Osteocyte (in vitro differentiated cells): ENCODE measurements around the gene IL31. TPM values are rescaled to one million over a fixed set of nuclear protein-coding genes. Genes with fewer than 3 reads are reported as not detected.
A peak's percentile ranks its signal among the peaks of the same experiment; 100 is the strongest.
"Not testable (repeated sequence)": the region's sequence is repeated elsewhere in the genome, so short reads cannot be mapped to it uniquely, and the experiment has no call there.

Experiments
- DNase-seq: peaks from one replicate; pipeline ENCODE4 v3.0.0; 2021; ENCODE audit warnings: mixed read lengths; ENCODE audit not compliant: unreplicated experiment; ENCODE audit errors: extremely low spot score
- H3K27ac Mint-ChIP-seq: one replicate; pipeline ENCODE4 v1.8.0; 2021; ENCODE audit warnings: mild to moderate bottlenecking, mixed read lengths; ENCODE audit not compliant: unreplicated experiment
- H3K27me3 Mint-ChIP-seq: one replicate; pipeline ENCODE4 v1.8.0; 2021; ENCODE audit warnings: mixed read lengths; ENCODE audit not compliant: unreplicated experiment
- H3K36me3 Mint-ChIP-seq: one replicate; pipeline ENCODE4 v1.8.0; 2021; ENCODE audit warnings: mixed read lengths; ENCODE audit not compliant: unreplicated experiment
- H3K4me1 Mint-ChIP-seq: one replicate; pipeline ENCODE4 v1.8.0; 2021; ENCODE audit warnings: mixed read lengths; ENCODE audit not compliant: unreplicated experiment
- H3K4me3 Mint-ChIP-seq: one replicate; pipeline ENCODE4 v1.8.0; 2021; ENCODE audit warnings: mild to moderate bottlenecking, moderate library complexity, mixed read lengths; ENCODE audit not compliant: unreplicated experiment
- H3K9me3 Mint-ChIP-seq: one replicate; pipeline ENCODE4 v1.8.0; 2021; ENCODE audit warnings: mixed read lengths; ENCODE audit not compliant: unreplicated experiment
- total RNA-seq: library from RNA; stranded (reverse); gene quantifications from 2 replicates; pipeline ENCODE4 v1.2.1, GENCODE V29; 2021
- TF ChIP-seq, protein P1 (sequence below): fragments of 200-600 bp; sonication (generic); IDR thresholded peaks from 2 replicates; pipeline ENCODE4 v1.5.0; 2021; ENCODE audit warnings: antibody characterized with exemption, mild to moderate bottlenecking, moderate library complexity

Gene IL31
- total RNA-seq, 1 donor from 2014 or later, result not detected

DNA sequence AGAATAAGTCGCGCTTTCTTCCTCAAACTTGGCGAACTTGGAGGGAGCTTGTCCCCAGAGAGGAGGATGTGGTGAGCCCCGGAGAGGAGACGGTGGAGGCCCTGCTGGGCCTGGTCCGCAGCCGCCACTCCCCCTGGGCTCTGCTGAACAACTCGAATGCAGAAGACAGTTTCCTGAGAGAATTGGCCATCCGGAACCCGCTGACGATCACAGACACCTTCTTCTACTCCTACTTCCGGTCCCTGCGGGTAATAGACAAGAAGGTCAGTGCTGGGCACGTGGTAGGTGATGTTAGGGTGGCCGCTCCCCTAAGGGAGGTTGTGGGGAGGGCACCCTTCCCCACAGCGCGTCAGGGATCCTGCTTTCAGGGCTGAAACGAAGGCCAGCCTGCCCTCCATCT lies 10.5 kb upstream of the IL31 start:
- Mint-ChIP-seq H3K27ac (no peak overlapping the region), H3K4me1 (peaks cover 4% of the 10 kb centered on the region), H3K4me3 (peak overlapping the region; percentile 61), H3K27me3 (no peaks in the 10 kb centered on the region), H3K36me3 (no peaks in the 10 kb centered on the region), H3K9me3 (no peaks in the 10 kb centered on the region)
- TF ChIP-seq, protein P1, sequence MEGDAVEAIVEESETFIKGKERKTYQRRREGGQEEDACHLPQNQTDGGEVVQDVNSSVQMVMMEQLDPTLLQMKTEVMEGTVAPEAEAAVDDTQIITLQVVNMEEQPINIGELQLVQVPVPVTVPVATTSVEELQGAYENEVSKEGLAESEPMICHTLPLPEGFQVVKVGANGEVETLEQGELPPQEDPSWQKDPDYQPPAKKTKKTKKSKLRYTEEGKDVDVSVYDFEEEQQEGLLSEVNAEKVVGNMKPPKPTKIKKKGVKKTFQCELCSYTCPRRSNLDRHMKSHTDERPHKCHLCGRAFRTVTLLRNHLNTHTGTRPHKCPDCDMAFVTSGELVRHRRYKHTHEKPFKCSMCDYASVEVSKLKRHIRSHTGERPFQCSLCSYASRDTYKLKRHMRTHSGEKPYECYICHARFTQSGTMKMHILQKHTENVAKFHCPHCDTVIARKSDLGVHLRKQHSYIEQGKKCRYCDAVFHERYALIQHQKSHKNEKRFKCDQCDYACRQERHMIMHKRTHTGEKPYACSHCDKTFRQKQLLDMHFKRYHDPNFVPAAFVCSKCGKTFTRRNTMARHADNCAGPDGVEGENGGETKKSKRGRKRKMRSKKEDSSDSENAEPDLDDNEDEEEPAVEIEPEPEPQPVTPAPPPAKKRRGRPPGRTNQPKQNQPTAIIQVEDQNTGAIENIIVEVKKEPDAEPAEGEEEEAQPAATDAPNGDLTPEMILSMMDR, result no peak
- no peak for DNase-seq

DNA sequence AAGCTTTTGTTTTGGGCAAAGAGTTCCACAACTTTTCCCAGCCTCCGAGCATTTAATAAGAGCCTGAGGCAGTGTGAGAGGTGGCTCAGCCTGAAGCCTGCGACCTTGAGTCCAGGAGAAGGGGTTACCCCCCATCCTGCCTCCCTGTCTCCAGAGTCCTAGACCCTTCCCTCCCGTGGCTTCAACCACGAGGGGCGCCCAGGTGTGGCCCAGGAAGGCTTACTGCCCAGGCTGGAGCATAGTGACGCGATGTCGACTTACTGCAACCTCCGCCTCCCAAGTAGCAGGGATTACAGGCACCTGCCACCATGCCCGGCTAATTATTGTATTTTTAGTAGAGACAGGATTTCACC lies 9.5 kb upstream of the IL31 start:
- no peak overlapping the region for H3K27ac Mint-ChIP-seq
- no peaks in the 10 kb centered on the region for H3K36me3 Mint-ChIP-seq
- no peaks in the 10 kb centered on the region for H3K9me3 Mint-ChIP-seq
- TF ChIP-seq, protein P1, result no peak
- no peaks in the 10 kb centered on the region for H3K27me3 Mint-ChIP-seq
- peaks cover 4% of the 10 kb centered on the region for H3K4me1 Mint-ChIP-seq
- H3K4me3 Mint-ChIP-seq, result peak overlapping the region; percentile 73
- no peak for DNase-seq

DNA sequence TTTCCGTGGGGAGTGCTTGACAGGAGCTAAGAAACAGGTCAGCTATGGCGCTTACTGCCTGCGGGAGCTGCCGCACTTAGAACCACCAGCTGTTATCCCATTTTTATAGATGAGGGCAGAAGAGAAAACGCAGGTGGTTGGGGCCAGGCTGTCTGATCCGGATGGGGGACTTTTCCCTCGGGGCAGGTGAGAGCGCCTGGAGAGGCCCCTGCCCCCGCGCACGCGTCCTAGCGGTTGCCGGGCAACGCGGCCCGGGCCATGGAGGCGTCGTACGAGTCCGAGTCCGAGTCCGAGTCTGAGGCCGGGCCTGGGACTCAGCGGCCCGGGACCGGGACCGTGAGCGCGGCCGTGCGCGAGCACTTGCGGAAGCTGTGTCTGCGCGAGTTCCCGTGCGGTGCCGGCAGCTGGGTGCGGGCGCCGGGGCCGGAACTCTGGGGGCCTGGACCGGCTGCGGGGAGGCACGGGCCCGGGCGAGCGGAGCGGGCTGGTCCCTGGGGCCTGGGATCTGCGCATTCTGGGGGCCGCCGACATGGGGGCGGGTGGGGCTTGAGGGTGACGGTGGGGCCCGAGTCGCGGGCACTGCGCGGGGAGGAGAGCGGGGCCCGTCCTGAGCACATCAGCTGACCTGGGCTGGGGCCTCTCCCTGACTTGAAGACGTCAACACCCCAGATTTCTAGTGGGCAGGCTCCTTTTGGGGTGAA lies 9.0 kb upstream of the IL31 start, which contains the start of gene LRRC43:
Gene LRRC43, plus strand, starts transcription at position 237 of the 701 bp plus-strand sequence. Its CDS starts 22 bp downstream, at position 259.
- Mint-ChIP-seq H3K27me3 (no peaks in the 10 kb centered on the region), H3K4me1 (peaks cover 4% of the 10 kb centered on the region), H3K9me3 (no peaks in the 10 kb centered on the region), H3K27ac (no peak within 1 kb of the TSS), H3K4me3 (peak within 1 kb of the TSS; percentile 73), H3K36me3 (no peaks in the 10 kb centered on the region)
- TF ChIP-seq, protein P1, result no peak
- no peak for DNase-seq

DNA sequence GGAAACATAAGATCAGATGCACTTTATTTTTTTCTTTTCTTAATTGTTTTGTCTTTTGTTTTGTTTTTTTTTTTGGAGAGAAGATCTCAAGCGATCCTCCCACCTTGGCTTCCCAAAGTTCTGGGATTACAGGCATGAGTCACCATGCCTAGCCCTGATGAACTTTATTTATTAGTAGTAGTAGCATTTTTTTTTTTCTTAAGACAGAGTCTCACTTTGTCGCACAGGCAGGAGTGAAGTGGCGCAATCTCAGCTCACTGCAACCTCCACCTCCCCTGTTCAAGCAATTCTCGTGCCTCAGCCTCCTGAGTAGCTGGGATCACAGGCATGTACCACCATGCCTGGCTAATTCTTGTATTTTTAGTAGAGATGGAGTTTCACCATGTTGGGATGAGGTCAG lies 2.5 kb upstream of the IL31 start:
- H3K27me3 Mint-ChIP-seq, result peaks cover 12% of the 10 kb centered on the region
- not testable (repeated sequence) for H3K4me1 Mint-ChIP-seq, H3K36me3 Mint-ChIP-seq, DNase-seq, H3K4me3 Mint-ChIP-seq, H3K9me3 Mint-ChIP-seq, H3K27ac Mint-ChIP-seq

DNA sequence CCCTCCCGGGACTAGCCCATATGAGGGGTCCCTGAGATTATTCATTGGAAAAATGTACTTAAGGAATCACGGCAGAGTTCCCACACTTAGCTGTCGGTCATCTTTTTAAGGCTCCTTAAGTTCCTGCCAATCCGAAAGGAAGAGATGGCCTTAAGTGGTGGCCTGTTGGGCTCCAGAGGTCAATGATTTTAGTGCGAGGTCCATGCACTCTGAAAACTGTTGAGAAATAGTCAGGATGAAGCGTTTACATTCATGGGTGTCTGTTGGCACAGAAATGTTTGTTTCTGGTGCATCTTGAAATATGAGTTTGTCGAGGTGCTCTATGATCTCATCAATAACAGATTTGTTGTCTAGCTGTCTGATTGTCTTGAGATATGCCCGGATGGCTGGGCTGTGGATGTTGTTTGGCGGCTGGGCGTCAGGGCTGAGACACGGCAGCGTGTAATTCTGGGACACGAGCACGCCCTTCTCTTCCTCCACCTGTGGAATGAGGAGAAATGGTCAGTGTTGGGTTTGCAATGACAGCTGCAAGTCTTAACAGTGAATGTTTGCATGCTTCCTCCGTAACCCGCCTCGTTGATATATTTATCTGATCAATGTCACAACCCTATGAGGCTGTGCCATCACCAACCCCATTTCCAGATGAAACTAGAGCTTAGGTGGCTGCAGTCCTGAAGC lies 1.6 kb downstream of the IL31 start:
- Mint-ChIP-seq H3K9me3 (no peaks in the 10 kb centered on the region), H3K36me3 (no peaks in the 10 kb centered on the region), H3K27ac (no peak overlapping the region), H3K4me3 (no peak overlapping the region), H3K4me1 (no peaks in the 10 kb centered on the region), H3K27me3 (peaks cover 17% of the 10 kb centered on the region)
- DNase-seq, result no peak
- TF ChIP-seq, protein P1, result no peak
